A549 (cell line): ENCODE measurements around the gene FSD1.

Source experiments
- BHLHE40 ChIP-seq: IDR thresholded peaks from 2 replicates; pipeline ENCODE4 v1.6.1; 2012; ENCODE audit warnings: low read depth, low read length, inconsistent platforms
- CHD2 ChIP-seq: fragments of 150-350 bp; IDR thresholded peaks from 2 replicates; pipeline ENCODE4 v1.6.1; 2014; ENCODE audit warnings: low read length; ENCODE audit not compliant: partially characterized antibody
- CTCF ChIP-seq: fragments of >200 bp; sonication (Bioruptor Twin); formaldehyde crosslinking; IDR thresholded peaks from 3 replicates; pipeline ENCODE4 v1.5.1; 2016
- ELK1 ChIP-seq: fragments of 150-350 bp; IDR thresholded peaks from 2 replicates; pipeline ENCODE4 v1.6.1; 2014; ENCODE audit warnings: low read depth, mild to moderate bottlenecking, low read length
- JUN ChIP-seq, 2 experiments: fragments of >200 bp; sonication (Bioruptor Twin); formaldehyde crosslinking; IDR thresholded peaks; 2 replicates in 1 of 2; 3 replicates in 1 of 2; pipeline ENCODE4 v1.6.1; 2016 to 2017
- KDM5A ChIP-seq: fragments of 200-600 bp; sonication (generic); IDR thresholded peaks from 2 replicates; pipeline ENCODE4 v1.6.1; 2016; ENCODE audit warnings: antibody characterized with exemption, mild to moderate bottlenecking
- MAX ChIP-seq: IDR thresholded peaks from 2 replicates; pipeline ENCODE4 v1.6.1; 2012
- POLR2A ChIP-seq: IDR thresholded peaks from 2 replicates; pipeline ENCODE4 v1.6.1; 2012; ENCODE audit warnings: mild to moderate bottlenecking, low read length
- REST ChIP-seq: fragments of 200-600 bp; sonication (generic); IDR thresholded peaks from 2 replicates; pipeline ENCODE4 v1.6.1; 2016; ENCODE audit warnings: antibody characterized with exemption, mild to moderate bottlenecking, moderate library complexity
- RFX5 ChIP-seq: fragments of 450-650 bp; IDR thresholded peaks from 2 replicates; pipeline ENCODE4 v1.7.1; 2014; ENCODE audit warnings: antibody characterized with exemption, mild to moderate bottlenecking, moderate library complexity
- RNF2 ChIP-seq: fragments of 200-600 bp; sonication (generic); IDR thresholded peaks from 2 replicates; pipeline ENCODE4 v1.6.1; 2016; ENCODE audit warnings: low read depth, mild to moderate bottlenecking, antibody characterized with exemption, moderate library complexity, borderline replicate concordance
- SMC3 ChIP-seq: fragments of >200 bp; sonication (Bioruptor Twin); formaldehyde crosslinking; IDR thresholded peaks from 3 replicates; pipeline ENCODE4 v1.6.1; 2018; ENCODE audit warnings: inconsistent platforms

GRCh38 chr19:4367336-4367723 lies 62.9 kb downstream of the FSD1 start:
- TF ChIP-seq CHD2 (no peak), ELK1 (no peak), JUN (IDR thresholded peaks at IDR 0.05) (no peak), POLR2A (no peak), BHLHE40 (no peak), MAX (no peak), CTCF (no peak), KDM5A (no peak), REST (no peak), RFX5 (no peak), SMC3 (no peak), RNF2 (no peak)
